HCT116 (cell line): ENCODE measurements around the gene USP15. TPM values are rescaled to one million over a fixed set of nuclear protein-coding genes. Genes with fewer than 3 reads are reported as not detected.

Experiments used
- ATAC-seq: fragments of 200-7000 bp; cut with Tn5 transposase; 2 replicates; pipeline ENCODE4 v1.9.1; 2020; ENCODE audit warnings: mild to moderate bottlenecking, moderate library complexity
- BruUV-seq: library from RNA; stranded (reverse); fragments of 400-500 nt; replicated peaks from 2 replicates; lab custom pipeline; 2021; lab: Mats Ljungman, UMichigan
- CTCF ChIA-PET: fragments of 300-600 bp; sonication (Branson Sonifier 250); formaldehyde crosslinking; loops from one replicate; lab custom pipeline; 2021; ENCODE audit warnings: antibody characterized with exemption; lab: Charles Lee
- POLR2A ChIA-PET: fragments of 300-600, 350-600 bp; sonication (Branson Sonifier 250); formaldehyde crosslinking; loops from one replicate; lab custom pipeline; 2021; ENCODE audit warnings: antibody characterized with exemption; lab: Charles Lee
- RAD21 ChIA-PET, 2 experiments: fragments of 300-600 bp; sonication (Branson Sonifier 250); formaldehyde crosslinking; loops; one replicate each; lab custom pipeline; 2023; ENCODE audit warnings: low total read pairs in 2 of 2; ENCODE audit not compliant: uncharacterized antibody in 2 of 2, unreplicated experiment in 2 of 2, low non-redundant PET in 1 of 2; lab: Charles Lee
- DNase-seq: peaks from one replicate; pipeline ENCODE4 v3.0.0-alpha.2; 2010; ENCODE audit warnings: low read depth, low spot score
- H2AFZ ChIP-seq: fragments of 200-600 bp; shearing (Covaris generic), sonication (generic); 2 replicates; pipeline ENCODE4 v1.6.1; 2017; ENCODE audit warnings: low read depth, mixed run types, mixed read lengths, antibody characterized with exemption, low read length; ENCODE audit not compliant: poor library complexity, severe bottlenecking
- H3K27ac ChIP-seq: 2 replicates; pipeline ENCODE4 v1.5.1; 2012; ENCODE audit warnings: low read depth, low read length
- H3K27me3 ChIP-seq: fragments of 200-600 bp; sonication (generic); 2 replicates; pipeline ENCODE4 v1.6.1; 2016; ENCODE audit warnings: mixed run types, low read length, mixed read lengths; ENCODE audit not compliant: insufficient read depth
- H3K36me3 ChIP-seq, 2 experiments: fragments of 200-500 bp in 1 of 2; fragments of 200-600 bp in 1 of 2; sonication (Bioruptor generic) in 1 of 2; sonication (generic) in 1 of 2; 2 replicates each; pipeline versions ENCODE4 v1.5.1 to v1.6.1; 2014 to 2016; ENCODE audit warnings: low read length in 2 of 2, inconsistent platforms in 1 of 2, mixed read lengths in 1 of 2, mixed run types in 1 of 2; ENCODE audit not compliant: insufficient read depth in 2 of 2, control insufficient read depth in 1 of 2
- H3K4me1 ChIP-seq, 2 experiments: fragments of 200-600 bp in 1 of 2; sonication (generic) in 1 of 2; 2 replicates each; pipeline versions ENCODE4 v1.5.1 to v1.6.1; 2012 to 2017; ENCODE audit warnings: low read length in 2 of 2, inconsistent platforms in 1 of 2, mild to moderate bottlenecking in 1 of 2, mixed read lengths in 1 of 2, mixed run types in 1 of 2, moderate library complexity in 1 of 2; ENCODE audit not compliant: insufficient read depth in 2 of 2, control insufficient read depth in 1 of 2
- H3K4me2 ChIP-seq: fragments of 200-600 bp; sonication (generic); 2 replicates; pipeline ENCODE4 v1.6.1; 2017; ENCODE audit warnings: mixed run types, low read length, mixed read lengths
- H3K4me3 ChIP-seq, 2 experiments: fragments of 200-600 bp in 1 of 2; sonication (generic) in 1 of 2; replicated peaks in 1 of 2; 2 replicates each; pipeline ENCODE4 v1.5.1; 2011 to 2016; ENCODE audit warnings: low read length in 2 of 2, control low read depth in 1 of 2, low read depth in 1 of 2, mild to moderate bottlenecking in 1 of 2, mixed read lengths in 1 of 2, mixed run types in 1 of 2
- H3K79me2 ChIP-seq: fragments of 200-600 bp; sonication (generic); 2 replicates; pipeline ENCODE4 v1.6.1; 2017; ENCODE audit warnings: mild to moderate bottlenecking, mixed run types, low read length, moderate library complexity, mixed read lengths; ENCODE audit not compliant: insufficient read depth
- H3K9ac ChIP-seq: fragments of 200-600 bp; sonication (generic); 2 replicates; pipeline ENCODE4 v1.6.1; 2016; ENCODE audit warnings: low read length, mixed read lengths
- H3K9me2 ChIP-seq: fragments of 200-600 bp; sonication (generic), shearing (Covaris generic); 2 replicates; pipeline ENCODE4 v1.6.1; 2017; ENCODE audit warnings: mixed run types, mild to moderate bottlenecking, moderate library complexity; ENCODE audit not compliant: insufficient read depth
- H3K9me3 ChIP-seq, 2 experiments: fragments of 200-500 bp in 1 of 2; fragments of 200-600 bp in 1 of 2; sonication (Bioruptor generic) in 1 of 2; sonication (generic) in 1 of 2; 2 replicates each; pipeline ENCODE4 v1.6.1; 2014 to 2017; ENCODE audit warnings: low read length in 2 of 2, mixed read lengths in 2 of 2, inconsistent platforms in 1 of 2, low read depth in 1 of 2, mild to moderate bottlenecking in 1 of 2, mixed run types in 1 of 2, moderate library complexity in 1 of 2; ENCODE audit not compliant: control insufficient read depth in 1 of 2, insufficient read depth in 1 of 2
- H4K20me1 ChIP-seq: fragments of 200-600 bp; sonication (generic), shearing (Covaris generic); 2 replicates; pipeline ENCODE4 v1.6.1; 2017; ENCODE audit warnings: mixed run types, mild to moderate bottlenecking, moderate library complexity; ENCODE audit not compliant: insufficient read depth
- CEBPB ChIP-seq: IDR thresholded peaks from 2 replicates; pipeline ENCODE4 v1.6.1; 2012; ENCODE audit warnings: low read depth
- ELF1 ChIP-seq: IDR thresholded peaks from 2 replicates; pipeline ENCODE4 v1.6.1; 2012; ENCODE audit warnings: low read depth, borderline replicate concordance
- EZH2phosphoT487 ChIP-seq: fragments of 200-600 bp; IDR thresholded peaks from 2 replicates; pipeline ENCODE4 v1.6.1; 2018; ENCODE audit warnings: antibody characterized with exemption, borderline replicate concordance
- FOSL1 ChIP-seq: IDR thresholded peaks from 2 replicates; pipeline ENCODE4 v1.6.1; 2012; ENCODE audit warnings: low read depth
- POLR2AphosphoS5 ChIP-seq: IDR thresholded peaks from 2 replicates; pipeline ENCODE4 v1.6.1; 2011; ENCODE audit warnings: mild to moderate bottlenecking, low read depth, low read length, moderate library complexity
- RAD21 ChIP-seq: IDR thresholded peaks from 2 replicates; pipeline ENCODE4 v1.6.1; 2012; ENCODE audit warnings: low read depth, mild to moderate bottlenecking
- SIN3A ChIP-seq: IDR thresholded peaks from 2 replicates; pipeline ENCODE4 v1.6.1; 2012; ENCODE audit warnings: low read depth
- TCF7L2 ChIP-seq: IDR thresholded peaks from 2 replicates; pipeline ENCODE4 v1.7.0; 2011; ENCODE audit warnings: borderline replicate concordance, inconsistent platforms; ENCODE audit not compliant: insufficient read depth, insufficient read length; ENCODE audit errors: extremely low read depth
- intact Hi-C: fragments of 100-400 bp; cut with micrococcal nuclease; formaldehyde crosslinking; loops from 2 replicates; pipeline ENCODE4 v1.10.0; 2022
- total RNA-seq: library from RNA; stranded (reverse); gene quantifications from one replicate; pipeline ENCODE4 v1.2.1, GENCODE V29; 2021; ENCODE audit not compliant: unreplicated experiment
- TF ChIP-seq, protein P1 (sequence below): IDR thresholded peaks from 2 replicates; pipeline ENCODE4 v1.6.1; 2012

The USP15 gene
- total RNA-seq, 1 experiment from 2014 or later: 49.5 TPM

DNA sequence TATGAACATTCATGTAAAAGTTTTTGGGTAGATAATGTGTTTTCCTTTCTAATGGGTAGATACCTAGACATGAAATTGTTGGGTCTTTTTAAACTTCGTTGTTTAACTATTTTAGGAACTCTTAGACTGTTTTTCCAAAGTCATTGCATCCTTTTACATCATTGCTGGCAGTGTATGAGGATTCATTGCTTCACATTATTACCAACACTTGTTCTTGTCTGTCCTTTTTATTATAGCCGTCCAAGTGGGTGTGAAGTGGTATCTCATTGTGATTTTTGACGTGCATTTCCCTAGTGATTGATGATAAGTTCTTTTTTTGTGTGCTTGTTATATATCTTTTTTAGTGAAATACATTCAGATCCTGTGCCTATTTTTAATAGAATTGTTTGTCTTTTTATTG, 39.4 kb downstream of the USP15 start:
- Histone ChIP-seq H2AFZ (no peak overlapping the region), H4K20me1 (no peaks in the 10 kb centered on the region), H3K4me3 (no peak overlapping the region), H3K79me2 (peaks cover 46% of the 10 kb centered on the region), H3K4me1 (no peaks in the 10 kb centered on the region), H3K9ac (no peak overlapping the region), H3K9me3 (peaks cover 0 to 3% of the 10 kb centered on the region in 2 experiments; a peak in 1 of 4 replicates), H3K36me3 (peaks cover 4 to 18% of the 10 kb centered on the region in 2 experiments), H3K27me3 (no peaks in the 10 kb centered on the region), H3K4me2 (no peak overlapping the region), H3K9me2 (no peaks in the 10 kb centered on the region), H3K27ac (no peak overlapping the region)
- TF ChIP-seq FOSL1: no peak
- no TSS peak for BruUV-seq
- POLR2A ChIA-PET: no interaction called here
- ATAC-seq: no peak
- RAD21 ChIA-PET: no interaction called here
- DNase-seq: no peak
- intact Hi-C loops: no loop called here
- CTCF ChIA-PET: no interaction called here

DNA sequence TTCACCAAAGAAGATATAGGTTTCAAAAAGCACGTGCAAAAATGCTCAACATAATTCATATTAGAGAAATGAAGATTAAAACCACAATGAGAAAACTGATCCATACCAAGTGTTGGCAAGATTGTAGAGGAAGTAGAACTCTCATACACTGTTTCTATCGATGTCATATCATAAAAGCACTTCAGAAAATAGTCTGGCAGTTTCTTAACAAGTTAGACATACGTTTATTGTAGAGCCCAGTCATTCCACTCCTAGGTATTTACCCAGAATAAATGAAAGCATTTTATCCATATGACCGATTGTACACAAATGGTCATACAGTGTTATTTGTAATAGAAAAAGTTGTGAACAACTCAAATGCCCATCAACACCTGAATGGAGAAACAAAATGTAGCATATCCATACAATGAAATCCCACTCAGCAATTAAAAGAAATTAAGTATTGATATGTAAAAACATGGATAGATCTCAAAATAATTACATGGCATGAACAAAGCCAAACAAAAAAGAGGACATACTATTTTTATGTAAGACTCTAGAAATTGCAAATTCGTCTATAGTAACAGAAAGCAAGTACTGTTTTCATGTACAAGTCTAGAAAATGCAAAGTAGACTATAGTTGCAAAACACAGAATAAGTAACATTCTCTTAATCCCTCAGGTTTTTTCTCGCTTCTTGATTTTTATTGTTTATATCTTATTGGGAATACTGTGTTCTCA, 41.0 kb downstream of the USP15 start:
- no peak for TF ChIP-seq CEBPB
- TF ChIP-seq RAD21: no peak
- no peak for TF ChIP-seq TCF7L2
- no peak for TF ChIP-seq SIN3A
- TF ChIP-seq EZH2phosphoT487: no peak
- TF ChIP-seq ELF1: no peak
- TF ChIP-seq, protein P1, sequence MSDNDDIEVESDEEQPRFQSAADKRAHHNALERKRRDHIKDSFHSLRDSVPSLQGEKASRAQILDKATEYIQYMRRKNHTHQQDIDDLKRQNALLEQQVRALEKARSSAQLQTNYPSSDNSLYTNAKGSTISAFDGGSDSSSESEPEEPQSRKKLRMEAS: no peak
- TF ChIP-seq POLR2AphosphoS5: no peak
- Histone ChIP-seq H4K20me1 (no peaks in the 10 kb centered on the region), H3K9me2 (no peaks in the 10 kb centered on the region), H3K79me2 (peaks cover 44% of the 10 kb centered on the region), H3K27ac (no peak overlapping the region), H3K27me3 (no peaks in the 10 kb centered on the region), H3K4me2 (no peak overlapping the region), H3K4me3 (no peak overlapping the region), H3K36me3 (peaks cover 4 to 25% of the 10 kb centered on the region in 2 experiments), H2AFZ (no peak overlapping the region), H3K9ac (no peak overlapping the region), H3K9me3 (peaks cover 0 to 3% of the 10 kb centered on the region in 2 experiments; a peak in 1 of 4 replicates), H3K4me1 (no peaks in the 10 kb centered on the region)
- ATAC-seq: no peak
- ChIA-PET POLR2A (no interaction called here), CTCF (no interaction called here), RAD21 (no interaction called here)
- DNase-seq: no peak
- intact Hi-C loops: no loop called here
- BruUV-seq: no TSS peak
